ENCODE measurements around the gene F10. TPM values are rescaled to one million over a fixed set of nuclear protein-coding genes. Genes with fewer than 3 reads are reported as not detected.

F10 gene
- total and polyA plus RNA-seq, 2 of the 13 experiments (the other 11 are each of a cell fraction or from before 2014, with no cell fraction given) = 58.4 to 237 TPM

DNA sequence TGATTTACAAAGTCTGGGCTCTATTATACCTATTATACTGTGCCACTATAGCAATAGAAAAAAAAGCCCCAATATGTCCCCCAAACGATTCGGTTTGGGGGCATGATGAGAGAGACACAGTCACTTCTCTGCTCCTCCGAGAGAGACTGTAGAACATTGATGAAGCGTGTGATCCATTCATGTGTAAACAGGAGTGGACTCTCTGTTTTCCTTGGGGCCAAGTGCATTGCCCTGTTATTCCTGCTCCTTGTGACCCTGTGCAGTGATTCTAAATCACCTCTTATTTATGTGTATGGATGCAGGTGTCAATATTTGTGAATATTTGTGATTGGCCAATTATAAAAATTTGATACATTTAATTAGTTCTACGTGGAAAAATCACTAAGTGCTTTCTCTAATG is 17.0 kb downstream of the F10 start (continued):
- TF ChIP-seq NAIF1 (CRISPR knock-in tag; IDR thresholded peaks at IDR 0.05; ENCODE audit: borderline replicate concordance) (0 out of 2 replicates have a peak, but pooled peaks have one; percentile 11), NR2F2 (IDR thresholded peaks at IDR 0.05; ENCODE audit: borderline replicate concordance, low read depth) (peak; percentile 83), NCOA5 (CRISPR knock-in tag; IDR thresholded peaks at IDR 0.05) (no peak), ZNF619 (CRISPR knock-in tag; IDR thresholded peaks at IDR 0.05) (no peak), FOXA3 (CRISPR knock-in tag; IDR thresholded peaks at IDR 0.05) (peak; percentile 93), FOXK1 (CRISPR knock-in tag; IDR thresholded peaks at IDR 0.05; ENCODE audit: borderline replicate concordance, low read depth) (peak; percentile 36; the same call in 1 of the 2 replicates)
- TF ChIP-seq, protein P1, sequence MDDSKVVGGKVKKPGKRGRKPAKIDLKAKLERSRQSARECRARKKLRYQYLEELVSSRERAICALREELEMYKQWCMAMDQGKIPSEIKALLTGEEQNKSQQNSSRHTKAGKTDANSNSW (CRISPR knock-in tag; IDR thresholded peaks at IDR 0.05; ENCODE audit: borderline replicate concordance) = no peak

DNA sequence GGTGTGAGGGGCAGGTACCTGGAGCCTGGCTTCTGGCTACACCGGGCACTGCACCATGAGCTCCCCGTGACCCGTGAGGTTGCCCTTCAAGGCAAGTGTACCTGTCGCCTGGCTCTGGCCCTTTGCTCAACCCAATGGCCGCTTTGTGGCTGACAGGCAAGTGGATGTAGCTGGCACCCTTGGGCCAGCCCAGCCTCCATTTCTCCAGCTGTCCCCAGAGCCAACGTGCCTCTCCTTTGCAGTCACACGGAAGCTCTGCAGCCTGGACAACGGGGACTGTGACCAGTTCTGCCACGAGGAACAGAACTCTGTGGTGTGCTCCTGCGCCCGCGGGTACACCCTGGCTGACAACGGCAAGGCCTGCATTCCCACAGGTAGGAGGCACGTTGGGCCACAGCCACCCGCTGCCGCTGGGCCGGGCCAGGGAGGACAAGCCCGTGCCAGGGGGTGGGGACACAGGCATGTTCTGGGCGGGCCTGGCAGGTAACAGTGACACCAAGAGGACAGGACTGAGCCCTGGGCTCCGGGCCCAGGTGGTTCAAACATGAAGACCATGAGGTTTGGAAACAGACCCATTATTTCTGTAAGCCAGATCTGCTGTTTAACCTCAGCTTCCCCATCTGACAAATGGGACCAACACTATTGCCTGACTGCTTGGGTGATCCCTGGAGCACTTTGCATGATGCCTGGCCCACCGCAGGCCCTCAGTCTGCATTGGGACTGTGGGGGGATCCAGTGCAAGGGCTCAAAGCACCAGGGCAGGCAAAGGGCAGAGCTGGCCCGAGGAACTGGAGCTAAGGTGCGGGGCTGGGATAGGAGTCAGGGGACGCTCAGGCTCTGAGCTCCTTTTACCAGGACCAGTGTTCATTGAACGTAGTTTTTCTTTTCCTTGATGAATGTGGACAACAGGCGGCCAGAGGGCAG is 18.3 kb downstream of the F10 start:
- Histone ChIP-seq H3K9me3 (ENCODE audit: low read length) (no peaks in the 10 kb centered on the region), H3K27ac (ENCODE audit: extremely low read length, insufficient read depth, low read length) (peak overlapping the region; percentile 15), H3K4me1 (ENCODE audit: insufficient read depth, low read length) (peaks cover 49% of the 10 kb centered on the region), H3K9ac (ENCODE audit: insufficient read depth, low read depth, low read length) (no peak overlapping the region), H4K20me1 (ENCODE audit: insufficient read depth, low read length) (no peaks in the 10 kb centered on the region), H3K27me3 (ENCODE audit: control insufficient read depth in 1 of 2, insufficient read depth in 2 of 2, low read length in 2 of 2) (no peaks in the 10 kb centered on the region), H3K4me3 (replicated peaks in 1 of 3; ENCODE audit: insufficient read depth in 1 of 3, low read depth in 2 of 3, low read length in 3 of 3) (no peak overlapping the region), H3K4me2 (ENCODE audit: low read depth, low read length) (no peak overlapping the region), H2AFZ (ENCODE audit: low read length) (no peak overlapping the region), H3K36me3 (replicated peaks in 1 of 2; ENCODE audit: control insufficient read depth in 1 of 2, insufficient read depth in 2 of 2, low read length in 2 of 2) (peaks cover 11 to 39% of the 10 kb centered on the region in 2 experiments; a peak in 4 of 5 replicates), H3K79me2 (ENCODE audit: insufficient read depth, low read length) (no peaks in the 10 kb centered on the region)
- CTCF ChIA-PET (ENCODE audit: low intra/inter-chr PET ratio, low total read pairs) = no interaction called here
- FAIRE-seq = no peak
- POLR2A ChIA-PET = interaction anchor here (0.8 to 2.0 kb wide), 3 partner anchors 9 to 18 kb away, joined by 4 to 10 read pairs (median 5); partner anchors contain the start of gene F10
- ATAC-seq = no peak
- BruUV-seq (replicated peaks) = no TSS peak
- 95% methylated on average over 14 of the region's 26 CpGs for WGBS (ENCODE audit: low lambda C conversion rate)
- intact Hi-C loops (cut with micrococcal nuclease; ENCODE audit: unreplicated experiment) (no loop called here), in situ Hi-C loops (cut with HindIII; ENCODE audit: extremely low pct_ligation_motif_present, low pct_unique_long_range_greater_than_20kb) (no loop called here)
- DNase-seq (ENCODE audit: low spot score) = no peak
- TF ChIP-seq THAP11 (CRISPR knock-in tag; IDR thresholded peaks at IDR 0.05) = no peak
- 0 out of 2 replicates have a peak, but pooled peaks have one; percentile 37 for TF ChIP-seq ZNF576 (CRISPR knock-in tag; IDR thresholded peaks at IDR 0.05)
- TF ChIP-seq ZFP90 (CRISPR knock-in tag; IDR thresholded peaks at IDR 0.05; ENCODE audit: borderline replicate concordance) = no peak
- TF ChIP-seq RBFOX2 (IDR thresholded peaks at IDR 0.05; ENCODE audit: low read depth, low read length) = 0 out of 2 replicates have a peak, but pooled peaks have one; percentile 27
- TF ChIP-seq ZNF24 (IDR thresholded peaks at IDR 0.05) = no peak
- TF ChIP-seq MYNN (CRISPR knock-in tag; IDR thresholded peaks at IDR 0.05; ENCODE audit: low read depth) = no peak
- no peak for TF ChIP-seq ZNF451 (CRISPR knock-in tag; IDR thresholded peaks at IDR 0.05)
- TF ChIP-seq ZNF441 (CRISPR knock-in tag; IDR thresholded peaks at IDR 0.05; ENCODE audit: borderline replicate concordance) = no peak
- TF ChIP-seq, protein P2, sequence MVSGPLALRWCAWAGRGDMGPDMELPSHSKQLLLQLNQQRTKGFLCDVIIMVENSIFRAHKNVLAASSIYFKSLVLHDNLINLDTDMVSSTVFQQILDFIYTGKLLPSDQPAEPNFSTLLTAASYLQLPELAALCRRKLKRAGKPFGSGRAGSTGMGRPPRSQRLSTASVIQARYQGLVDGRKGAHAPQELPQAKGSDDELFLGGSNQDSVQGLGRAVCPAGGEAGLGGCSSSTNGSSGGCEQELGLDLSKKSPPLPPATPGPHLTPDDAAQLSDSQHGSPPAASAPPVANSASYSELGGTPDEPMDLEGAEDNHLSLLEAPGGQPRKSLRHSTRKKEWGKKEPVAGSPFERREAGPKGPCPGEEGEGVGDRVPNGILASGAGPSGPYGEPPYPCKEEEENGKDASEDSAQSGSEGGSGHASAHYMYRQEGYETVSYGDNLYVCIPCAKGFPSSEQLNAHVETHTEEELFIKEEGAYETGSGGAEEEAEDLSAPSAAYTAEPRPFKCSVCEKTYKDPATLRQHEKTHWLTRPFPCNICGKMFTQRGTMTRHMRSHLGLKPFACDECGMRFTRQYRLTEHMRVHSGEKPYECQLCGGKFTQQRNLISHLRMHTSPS (CRISPR knock-in tag; IDR thresholded peaks at IDR 0.05; ENCODE audit: low read depth) = no peak
- TF ChIP-seq, protein P3, sequence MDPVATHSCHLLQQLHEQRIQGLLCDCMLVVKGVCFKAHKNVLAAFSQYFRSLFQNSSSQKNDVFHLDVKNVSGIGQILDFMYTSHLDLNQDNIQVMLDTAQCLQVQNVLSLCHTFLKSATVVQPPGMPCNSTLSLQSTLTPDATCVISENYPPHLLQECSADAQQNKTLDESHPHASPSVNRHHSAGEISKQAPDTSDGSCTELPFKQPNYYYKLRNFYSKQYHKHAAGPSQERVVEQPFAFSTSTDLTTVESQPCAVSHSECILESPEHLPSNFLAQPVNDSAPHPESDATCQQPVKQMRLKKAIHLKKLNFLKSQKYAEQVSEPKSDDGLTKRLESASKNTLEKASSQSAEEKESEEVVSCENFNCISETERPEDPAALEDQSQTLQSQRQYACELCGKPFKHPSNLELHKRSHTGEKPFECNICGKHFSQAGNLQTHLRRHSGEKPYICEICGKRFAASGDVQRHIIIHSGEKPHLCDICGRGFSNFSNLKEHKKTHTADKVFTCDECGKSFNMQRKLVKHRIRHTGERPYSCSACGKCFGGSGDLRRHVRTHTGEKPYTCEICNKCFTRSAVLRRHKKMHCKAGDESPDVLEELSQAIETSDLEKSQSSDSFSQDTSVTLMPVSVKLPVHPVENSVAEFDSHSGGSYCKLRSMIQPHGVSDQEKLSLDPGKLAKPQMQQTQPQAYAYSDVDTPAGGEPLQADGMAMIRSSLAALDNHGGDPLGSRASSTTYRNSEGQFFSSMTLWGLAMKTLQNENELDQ (CRISPR knock-in tag; IDR thresholded peaks at IDR 0.05; ENCODE audit: borderline replicate concordance) = no peak
